Liver (tissue), 9 donors: ENCODE measurements around the gene SAMD7. TPM values are rescaled to one million over a fixed set of nuclear protein-coding genes. Genes with fewer than 3 reads are reported as not detected.

Source experiments
- DNase-seq: peaks from one replicate; pipeline ENCODE4 v3.0.0-alpha.2; 2017; ENCODE audit warnings: low spot score
- H3K27ac ChIP-seq, 2 donors: one replicate each; pipeline ENCODE4 v1.7.0; 2013; ENCODE audit warnings: inconsistent platforms in 2 of 2, low read length in 2 of 2, control low read depth in 1 of 2, low read depth in 1 of 2, mild to moderate bottlenecking in 1 of 2
- H3K27me3 ChIP-seq, 4 donors: one replicate each; pipeline versions ENCODE4 v1.6.1 to v1.7.0; 2013; ENCODE audit warnings: low read length in 3 of 4, inconsistent platforms in 1 of 4, mild to moderate bottlenecking in 1 of 4, moderate library complexity in 1 of 4; ENCODE audit not compliant: control insufficient read depth in 4 of 4, insufficient read depth in 4 of 4
- H3K36me3 ChIP-seq, 4 donors: one replicate each; pipeline versions ENCODE4 v1.6.1 to v1.7.0; 2013; ENCODE audit warnings: low read length in 3 of 4, mild to moderate bottlenecking in 3 of 4, low read depth in 1 of 4, moderate library complexity in 1 of 4; ENCODE audit not compliant: control insufficient read depth in 4 of 4, insufficient read depth in 3 of 4
- H3K4me1 ChIP-seq, 4 donors: one replicate each; pipeline versions ENCODE4 v1.6.1 to v1.7.0; 2013; ENCODE audit warnings: low read length in 3 of 4, mild to moderate bottlenecking in 3 of 4, moderate library complexity in 1 of 4; ENCODE audit not compliant: control insufficient read depth in 4 of 4, insufficient read depth in 4 of 4
- H3K4me3 ChIP-seq, 3 donors: one replicate each; pipeline versions ENCODE4 v1.6.1 to v1.7.0; 2013; ENCODE audit warnings: low read length in 3 of 3, control low read depth in 1 of 3, low read depth in 1 of 3, mild to moderate bottlenecking in 1 of 3
- H3K9ac ChIP-seq, 2 donors: one replicate each; pipeline ENCODE4 v1.7.0; 2013; ENCODE audit warnings: low read length in 2 of 2, mild to moderate bottlenecking in 2 of 2, moderate library complexity in 2 of 2, control low read depth in 1 of 2, low read depth in 1 of 2
- H3K9me3 ChIP-seq, 4 donors: one replicate each; pipeline versions ENCODE4 v1.6.1 to v1.7.0; 2013; ENCODE audit warnings: low read length in 3 of 4; ENCODE audit not compliant: control insufficient read depth in 4 of 4
- ATF3 ChIP-seq: IDR thresholded peaks from 2 replicates; pipeline ENCODE4 v1.6.1; 2016; ENCODE audit warnings: antibody characterized with exemption
- EGR1 ChIP-seq, 2 donors: IDR thresholded peaks; 2 replicates each; pipeline ENCODE4 v1.6.1; 2016 to 2018; ENCODE audit warnings: antibody characterized with exemption in 2 of 2, low read depth in 2 of 2
- FOXA1 ChIP-seq: IDR thresholded peaks from 2 replicates; pipeline ENCODE4 v1.6.1; 2016; ENCODE audit warnings: antibody characterized with exemption
- FOXA2 ChIP-seq: IDR thresholded peaks from 2 replicates; pipeline ENCODE4 v1.6.1; 2016; ENCODE audit warnings: antibody characterized with exemption
- GABPA ChIP-seq, 2 donors: IDR thresholded peaks in 1 of 2; conservative IDR thresholded peaks in 1 of 2; 2 replicates each; pipeline ENCODE4 v1.6.1; 2016; ENCODE audit warnings: antibody characterized with exemption in 2 of 2, mild to moderate bottlenecking in 1 of 2, moderate library complexity in 1 of 2
- HNF4A ChIP-seq, 2 donors: conservative IDR thresholded peaks; 2 replicates each; pipeline ENCODE4 v1.6.1; 2016; ENCODE audit warnings: antibody characterized with exemption in 2 of 2, mild to moderate bottlenecking in 2 of 2
- HNF4G ChIP-seq: IDR thresholded peaks from 2 replicates; pipeline ENCODE4 v1.6.1; 2016; ENCODE audit warnings: antibody characterized with exemption
- MAX ChIP-seq: IDR thresholded peaks from 2 replicates; pipeline ENCODE4 v1.6.1; 2016; ENCODE audit warnings: antibody characterized with exemption
- NR2F2 ChIP-seq: IDR thresholded peaks from 2 replicates; pipeline ENCODE4 v1.6.1; 2016; ENCODE audit warnings: antibody characterized with exemption
- RAD21 ChIP-seq, 2 donors: IDR thresholded peaks; 2 replicates each; pipeline ENCODE4 v1.6.1; 2016; ENCODE audit warnings: antibody characterized with exemption in 2 of 2, mild to moderate bottlenecking in 2 of 2
- RXRA ChIP-seq, 2 donors: IDR thresholded peaks; 2 replicates each; pipeline ENCODE4 v1.6.1; 2017 to 2018; ENCODE audit warnings: antibody characterized with exemption in 2 of 2, mild to moderate bottlenecking in 1 of 2
- SP1 ChIP-seq: IDR thresholded peaks from 2 replicates; pipeline ENCODE4 v1.6.1; 2018; ENCODE audit warnings: antibody characterized with exemption, mild to moderate bottlenecking
- TAF1 ChIP-seq: conservative IDR thresholded peaks from 2 replicates; pipeline ENCODE4 v1.6.1; 2016; ENCODE audit warnings: antibody characterized with exemption, mild to moderate bottlenecking
- YY1 ChIP-seq: IDR thresholded peaks from 2 replicates; pipeline ENCODE4 v1.6.1; 2016; ENCODE audit warnings: antibody characterized with exemption, mild to moderate bottlenecking
- ZBTB33 ChIP-seq: IDR thresholded peaks from 2 replicates; pipeline ENCODE4 v1.6.1; 2016; ENCODE audit warnings: antibody characterized with exemption
- WGBS: extraction: QIAGEN DNeasy Blood & Tissue Kit; methylation state at CpG from one replicate; pipeline ENCODE4 v1.1.7; 2013; 5-methylcytosine and 5-hydroxymethylcytosine counted together
- polyA plus RNA-seq, 2 donors: library from polyadenylated mRNA; stranded (reverse) in 1 of 2; unstranded in 1 of 2; fragments of 200-250 nt in 1 of 2; fragments of >200 nt in 1 of 2; fragmentation: Nextera tagmentation in 1 of 2; extraction: Ambion mirVana in 1 of 2; gene quantifications; one replicate each; pipeline versions ENCODE4 v1.2.1 to v1.2.3, GENCODE V29; 2013 to 2015
- total RNA-seq, 2 donors: library from RNA; depleted of rRNA; stranded (reverse); fragments of >200 nt; gene quantifications; one replicate each; pipeline ENCODE4 v1.2.3, GENCODE V29; 2014
- donor health status: healthy.
- donor health status: healthy.
- donor health status: healthy.
- donor health status: healthy.
- donor health status: healthy.

SAMD7 gene
- total and polyA plus RNA-seq, 4 donors: not detected

GRCh38 chr3:169968224-169968885, 57.0 kb downstream of the SAMD7 start (continued):
- peak; percentile 42 for TF ChIP-seq ZBTB33
- no peak for TF ChIP-seq RXRA (IDR thresholded peaks at IDR 0.05)
- TF ChIP-seq HNF4A (conservative IDR thresholded peaks at IDR 0.05): no peak
- peak; percentile 51 for TF ChIP-seq TAF1
- TF ChIP-seq FOXA2: no peak
- TF ChIP-seq YY1: peak; percentile 39
- no peak for TF ChIP-seq NR2F2
- TF ChIP-seq EGR1 (IDR thresholded peaks at IDR 0.05; ENCODE audit: low read depth in 2 of 2): no peak

GRCh38 chr3:169969174-169970095, 58.1 kb downstream of the SAMD7 start:
- no peak overlapping the region for H3K9ac ChIP-seq

GRCh38 chr3:169970847-169971246, 59.5 kb downstream of the SAMD7 start:
- TF ChIP-seq SP1 (no peak), HNF4G (no peak), GABPA (IDR thresholded peaks at IDR 0.05 in 1 of 2, conservative IDR thresholded peaks at IDR 0.05 in 1 of 2) (no peak), NR2F2 (no peak), ATF3 (no peak), TAF1 (no peak), HNF4A (conservative IDR thresholded peaks at IDR 0.05) (no peak), YY1 (no peak), FOXA1 (no peak), MAX (no peak), EGR1 (IDR thresholded peaks at IDR 0.05; ENCODE audit: low read depth in 2 of 2) (no peak), ZBTB33 (no peak), RAD21 (IDR thresholded peaks at IDR 0.05) (no peak), FOXA2 (no peak)
- WGBS: 26% methylated on average over 1 of the region's 1 CpG
- DNase-seq: no peak
- Histone ChIP-seq H3K4me3 (no peak overlapping the region), H3K36me3 (peaks cover 0 to 11% (median 4%) of the 10 kb centered on the region in 4 donors), H3K27me3 (no peaks in the 10 kb centered on the region), H3K9ac (no peak overlapping the region), H3K9me3 (no peaks in the 10 kb centered on the region), H3K27ac (no peak overlapping the region), H3K4me1 (peaks cover 6 to 42% (median 21%) of the 10 kb centered on the region in 4 donors)

More at GRCh38 chr3:169969174-169970095, 58.1 kb downstream of the SAMD7 start:
- Histone ChIP-seq H3K4me1 (peaks cover 6 to 42% (median 21%) of the 10 kb centered on the region in 4 donors), H3K36me3 (peaks cover 0 to 7% (median 3%) of the 10 kb centered on the region in 4 donors), H3K4me3 (no peak overlapping the region), H3K9me3 (peaks cover 0 to 2% (median 0%) of the 10 kb centered on the region in 4 donors), H3K27ac (peak overlapping the region in 1 of 2 donors; percentile 52), H3K27me3 (no peaks in the 10 kb centered on the region)
- WGBS: 62% methylated on average over 5 of the region's 5 CpGs
- DNase-seq: no peak
- no peak for TF ChIP-seq ZBTB33
